Measurements from ENCODE around the gene SPECC1L.

SPECC1L gene

GRCh38 chr22:24442352-24442744 is 171.7 kb downstream of the SPECC1L start:
- no peak for DNase-seq (ENCODE audit: low read depth in 2 of 2)

- no peak for DNase-seq (ENCODE audit: low read depth in 2 of 2)
These were observed 173.0 kb downstream of the SPECC1L start for GRCh38 chr22:24443668-24444067.

- DNase-seq (ENCODE audit: low read depth in 2 of 2): no peak
These were observed 173.6 kb downstream of the SPECC1L start for GRCh38 chr22:24444251-24444650.

GRCh38 chr22:24444729-24445466 is 174.3 kb downstream of the SPECC1L start:
- DNase-seq (ENCODE audit: low read depth in 2 of 2): no peak

GRCh38 chr22:24445481-24446259 is 175.0 kb downstream of the SPECC1L start:
- no peak for DNase-seq (ENCODE audit: low read depth in 2 of 2)

- DNase-seq (ENCODE audit: low read depth in 2 of 2): no peak
These were observed 175.6 kb downstream of the SPECC1L start for GRCh38 chr22:24446260-24446611.

- DNase-seq (ENCODE audit: low read depth in 2 of 2): no peak
These were observed 180.0 kb downstream of the SPECC1L start for GRCh38 chr22:24450610-24451009.

- no peak for DNase-seq (ENCODE audit: low read depth in 2 of 2)
These were observed 180.5 kb downstream of the SPECC1L start for GRCh38 chr22:24451162-24451561.

GRCh38 chr22:24453853-24454252 is 183.2 kb downstream of the SPECC1L start:
- no peak for DNase-seq (ENCODE audit: low read depth in 2 of 2)

- DNase-seq (ENCODE audit: low read depth in 2 of 2): no peak
These were observed 184.4 kb downstream of the SPECC1L start for GRCh38 chr22:24455039-24455438.

GRCh38 chr22:24455751-24456426 is 185.3 kb downstream of the SPECC1L start:
- no peak for DNase-seq (ENCODE audit: low read depth in 2 of 2)

- no peak for DNase-seq (ENCODE audit: low read depth in 2 of 2)
These were observed 187.3 kb downstream of the SPECC1L start for GRCh38 chr22:24457894-24458420.

GRCh38 chr22:24459911-24460310 is 189.3 kb downstream of the SPECC1L start:
- DNase-seq (ENCODE audit: low read depth in 2 of 2): no peak

- DNase-seq (ENCODE audit: low read depth in 2 of 2): no peak
These were observed 189.9 kb downstream of the SPECC1L start for GRCh38 chr22:24460418-24461089.

- no peak for DNase-seq (ENCODE audit: low read depth in 2 of 2)
These were observed 192.6 kb downstream of the SPECC1L start for GRCh38 chr22:24463071-24463760.

- DNase-seq (ENCODE audit: low read depth in 2 of 2): no peak
These were observed 194.9 kb downstream of the SPECC1L start for GRCh38 chr22:24465566-24465965.

- no peak for DNase-seq (ENCODE audit: low read depth in 2 of 2)
These were observed 195.3 kb downstream of the SPECC1L start for GRCh38 chr22:24465975-24466374.

GRCh38 chr22:24466716-24467328 is 196.2 kb downstream of the SPECC1L start:
- DNase-seq (ENCODE audit: low read depth in 2 of 2): no peak

- DNase-seq (ENCODE audit: low read depth in 2 of 2): no peak
These were observed 196.7 kb downstream of the SPECC1L start for GRCh38 chr22:24467340-24467739.
